C4-2B (cell line): ENCODE measurements around the gene BUD31.

ENCODE experiments used
- ZFX ChIP-seq: fragments of 450-650 bp; IDR thresholded peaks from 2 replicates; pipeline ENCODE4 v1.6.1; 2017
- TF ChIP-seq, protein P1 (sequence below): fragments of 450-650 bp; conservative IDR thresholded peaks from 2 replicates; pipeline ENCODE4 v1.5.1; 2017; ENCODE audit warnings: mild to moderate bottlenecking

DNA sequence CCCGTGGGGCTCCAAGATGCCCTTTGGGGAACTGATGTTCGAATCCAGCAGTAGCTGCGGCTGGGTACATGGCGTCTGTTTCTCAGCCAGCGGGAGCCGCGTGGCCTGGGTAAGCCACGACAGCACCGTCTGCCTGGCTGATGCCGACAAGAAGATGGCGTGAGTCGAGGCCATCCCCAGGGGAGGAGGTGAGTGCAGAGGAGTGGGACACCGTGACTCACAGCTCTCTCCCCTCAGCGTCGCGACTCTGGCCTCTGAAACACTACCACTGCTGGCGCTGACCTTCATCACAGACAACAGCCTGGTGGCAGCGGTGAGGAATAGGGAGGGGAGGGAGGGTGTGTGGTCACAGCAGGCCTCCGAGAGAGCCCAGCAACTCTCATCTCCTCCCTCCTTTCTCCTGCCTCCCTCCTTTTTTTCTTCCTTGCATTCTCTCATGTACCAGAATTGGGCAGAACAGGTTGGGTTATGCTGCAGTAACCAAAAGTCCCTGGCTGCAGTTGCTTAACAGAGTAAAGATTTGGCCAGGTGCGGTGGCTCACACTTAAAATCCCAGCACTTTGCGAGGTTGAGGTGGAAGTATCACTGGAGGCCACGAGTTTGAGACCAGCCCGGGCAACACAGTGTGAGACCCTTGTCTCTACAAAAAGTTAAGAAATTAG lies 17.7 kb upstream of the BUD31 start:
- TF ChIP-seq, protein P1, sequence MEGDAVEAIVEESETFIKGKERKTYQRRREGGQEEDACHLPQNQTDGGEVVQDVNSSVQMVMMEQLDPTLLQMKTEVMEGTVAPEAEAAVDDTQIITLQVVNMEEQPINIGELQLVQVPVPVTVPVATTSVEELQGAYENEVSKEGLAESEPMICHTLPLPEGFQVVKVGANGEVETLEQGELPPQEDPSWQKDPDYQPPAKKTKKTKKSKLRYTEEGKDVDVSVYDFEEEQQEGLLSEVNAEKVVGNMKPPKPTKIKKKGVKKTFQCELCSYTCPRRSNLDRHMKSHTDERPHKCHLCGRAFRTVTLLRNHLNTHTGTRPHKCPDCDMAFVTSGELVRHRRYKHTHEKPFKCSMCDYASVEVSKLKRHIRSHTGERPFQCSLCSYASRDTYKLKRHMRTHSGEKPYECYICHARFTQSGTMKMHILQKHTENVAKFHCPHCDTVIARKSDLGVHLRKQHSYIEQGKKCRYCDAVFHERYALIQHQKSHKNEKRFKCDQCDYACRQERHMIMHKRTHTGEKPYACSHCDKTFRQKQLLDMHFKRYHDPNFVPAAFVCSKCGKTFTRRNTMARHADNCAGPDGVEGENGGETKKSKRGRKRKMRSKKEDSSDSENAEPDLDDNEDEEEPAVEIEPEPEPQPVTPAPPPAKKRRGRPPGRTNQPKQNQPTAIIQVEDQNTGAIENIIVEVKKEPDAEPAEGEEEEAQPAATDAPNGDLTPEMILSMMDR, result no peak
- no peak for TF ChIP-seq ZFX
